Retina (tissue), 1 donor: ENCODE data around the gene MMP28.

Source experiments
- DNase-seq: peaks from one replicate; pipeline ENCODE4 v3.0.0-alpha.2; 2016

Gene MMP28

GRCh38 chr17:35797370-35797769, 1.9 kb upstream of the MMP28 start:
- no peak for DNase-seq

- DNase-seq: no peak
Measured at GRCh38 chr17:35796942-35797341, 1.5 kb upstream of the MMP28 start.

GRCh38 chr17:35795871-35796265, 427 bp upstream of the MMP28 start:
- no peak for DNase-seq

GRCh38 chr17:35793257-35793656, 2.2 kb downstream of the MMP28 start:
- DNase-seq: no peak

GRCh38 chr17:35791681-35792350, 3.6 kb downstream of the MMP28 start:
- DNase-seq: no peak

- DNase-seq: no peak
Measured at GRCh38 chr17:35790841-35791240, 4.6 kb downstream of the MMP28 start.

GRCh38 chr17:35788477-35789368, 6.7 kb downstream of the MMP28 start:
- DNase-seq: no peak

- no peak for DNase-seq
Measured at GRCh38 chr17:35786941-35787432, 8.5 kb downstream of the MMP28 start.

- DNase-seq: no peak
Measured at GRCh38 chr17:35784895-35785294, 10.5 kb downstream of the MMP28 start.

- no peak for DNase-seq
Measured at GRCh38 chr17:35780950-35781349, 14.5 kb downstream of the MMP28 start.

GRCh38 chr17:35778641-35779196, 16.7 kb downstream of the MMP28 start:
- no peak for DNase-seq

GRCh38 chr17:35775583-35775982, 19.9 kb downstream of the MMP28 start:
- no peak for DNase-seq

- DNase-seq: no peak
Measured at GRCh38 chr17:35775039-35775438, 20.4 kb downstream of the MMP28 start.

- peak; percentile 28 for DNase-seq
Measured at GRCh38 chr17:35774499-35774898, 20.9 kb downstream of the MMP28 start.

GRCh38 chr17:35773679-35774425, 21.6 kb downstream of the MMP28 start:
- DNase-seq: no peak

- DNase-seq: no peak
Measured at GRCh38 chr17:35773129-35773528, 22.3 kb downstream of the MMP28 start.

- no peak for DNase-seq
Measured at GRCh38 chr17:35769895-35770486, 25.4 kb downstream of the MMP28 start.

- DNase-seq: no peak
Measured at GRCh38 chr17:35768797-35769196, 26.6 kb downstream of the MMP28 start.

GRCh38 chr17:35766903-35767510, 28.4 kb downstream of the MMP28 start:
- DNase-seq: no peak

GRCh38 chr17:35766489-35766877, 29.0 kb downstream of the MMP28 start:
- DNase-seq: no peak

GRCh38 chr17:35765756-35766488, 29.5 kb downstream of the MMP28 start:
- DNase-seq: peak; percentile 57
